ENCODE data around the gene CHST9. TPM values are rescaled to one million over a fixed set of nuclear protein-coding genes. Genes with fewer than 3 reads are reported as not detected.

The CHST9 gene
- total and polyA plus RNA-seq, 2 of the 13 experiments (the other 11 are each of a cell fraction or from before 2014, with no cell fraction given) = 3.2 to 9.6 TPM

DNA sequence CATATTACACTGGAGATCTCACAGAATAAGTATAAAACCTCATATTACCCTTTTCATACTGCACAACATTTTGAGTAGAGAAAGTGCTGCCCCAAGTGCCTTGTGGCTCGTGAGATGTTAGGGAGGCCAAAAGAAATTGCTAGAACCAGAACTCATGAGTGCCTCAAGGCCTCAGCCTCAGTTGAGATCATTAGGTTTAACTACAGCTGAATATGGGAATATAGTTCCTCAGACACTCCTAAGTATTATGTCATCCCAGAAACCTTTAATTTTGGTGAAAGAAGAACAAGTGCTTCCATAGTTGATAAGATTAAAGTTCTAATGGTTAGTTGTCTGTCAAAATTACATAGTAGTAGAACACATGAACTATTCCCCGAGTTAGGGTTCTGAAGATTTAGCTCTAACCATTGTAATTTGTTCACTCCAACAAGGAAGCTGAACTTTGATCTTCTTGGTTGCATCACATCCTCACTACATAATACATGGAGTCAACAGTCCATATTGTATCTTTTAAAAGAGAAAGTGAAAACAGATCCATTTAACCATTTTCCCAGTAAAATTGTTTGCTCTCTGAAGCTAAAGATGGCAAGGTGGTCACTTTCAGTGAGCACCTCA, 310.0 kb downstream of the CHST9 start (continued):
- TF ChIP-seq ZNF549 (CRISPR knock-in tag; IDR thresholded peaks at IDR 0.05) (no peak), NFATC3 (CRISPR knock-in tag; IDR thresholded peaks at IDR 0.05) (no peak), MAZ (IDR thresholded peaks at IDR 0.05; ENCODE audit: borderline replicate concordance, low read depth, low read length) (no peak), MAZ (CRISPR knock-in tag; IDR thresholded peaks at IDR 0.05; ENCODE audit: low read depth) (no peak), RXRB (CRISPR knock-in tag; IDR thresholded peaks at IDR 0.05; ENCODE audit: borderline replicate concordance) (0 out of 2 replicates have a peak, but pooled peaks have one; percentile 24), ZKSCAN8 (CRISPR knock-in tag; IDR thresholded peaks at IDR 0.05; ENCODE audit: borderline replicate concordance) (no peak), NR2F6 (IDR thresholded peaks at IDR 0.05) (no peak), NR2F6 (CRISPR knock-in tag; IDR thresholded peaks at IDR 0.05) (peak; percentile 20; the same call in 1 of the 2 replicates), TCF7 (IDR thresholded peaks at IDR 0.05; ENCODE audit: low read depth) (no peak), NFKB2 (CRISPR knock-in tag; IDR thresholded peaks at IDR 0.05; ENCODE audit: borderline replicate concordance) (no peak), ZNF75D (CRISPR knock-in tag; IDR thresholded peaks at IDR 0.05; ENCODE audit: borderline replicate concordance) (no peak), ZNF709 (CRISPR knock-in tag; IDR thresholded peaks at IDR 0.05) (no peak), NR2C2 (CRISPR knock-in tag; IDR thresholded peaks at IDR 0.05; ENCODE audit: borderline replicate concordance) (no peak), ISL2 (CRISPR knock-in tag; IDR thresholded peaks at IDR 0.05) (0 out of 2 replicates have a peak, but pooled peaks have one; percentile 18), RBM39 (IDR thresholded peaks at IDR 0.05; ENCODE audit: low read depth, low read length, poor library complexity, severe bottlenecking) (no peak), SIN3A (IDR thresholded peaks at IDR 0.05; ENCODE audit: borderline replicate concordance, low read depth, low read length) (no peak)
- TF ChIP-seq, protein P1, sequence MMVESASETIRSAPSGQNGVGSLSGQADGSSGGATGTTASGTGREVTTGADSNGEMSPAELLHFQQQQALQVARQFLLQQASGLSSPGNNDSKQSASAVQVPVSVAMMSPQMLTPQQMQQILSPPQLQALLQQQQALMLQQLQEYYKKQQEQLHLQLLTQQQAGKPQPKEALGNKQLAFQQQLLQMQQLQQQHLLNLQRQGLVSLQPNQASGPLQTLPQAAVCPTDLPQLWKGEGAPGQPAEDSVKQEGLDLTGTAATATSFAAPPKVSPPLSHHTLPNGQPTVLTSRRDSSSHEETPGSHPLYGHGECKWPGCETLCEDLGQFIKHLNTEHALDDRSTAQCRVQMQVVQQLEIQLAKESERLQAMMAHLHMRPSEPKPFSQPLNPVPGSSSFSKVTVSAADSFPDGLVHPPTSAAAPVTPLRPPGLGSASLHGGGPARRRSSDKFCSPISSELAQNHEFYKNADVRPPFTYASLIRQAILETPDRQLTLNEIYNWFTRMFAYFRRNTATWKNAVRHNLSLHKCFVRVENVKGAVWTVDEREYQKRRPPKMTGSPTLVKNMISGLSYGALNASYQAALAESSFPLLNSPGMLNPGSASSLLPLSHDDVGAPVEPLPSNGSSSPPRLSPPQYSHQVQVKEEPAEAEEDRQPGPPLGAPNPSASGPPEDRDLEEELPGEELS (CRISPR knock-in tag; IDR thresholded peaks at IDR 0.05) = no peak
- TF ChIP-seq, protein P2, sequence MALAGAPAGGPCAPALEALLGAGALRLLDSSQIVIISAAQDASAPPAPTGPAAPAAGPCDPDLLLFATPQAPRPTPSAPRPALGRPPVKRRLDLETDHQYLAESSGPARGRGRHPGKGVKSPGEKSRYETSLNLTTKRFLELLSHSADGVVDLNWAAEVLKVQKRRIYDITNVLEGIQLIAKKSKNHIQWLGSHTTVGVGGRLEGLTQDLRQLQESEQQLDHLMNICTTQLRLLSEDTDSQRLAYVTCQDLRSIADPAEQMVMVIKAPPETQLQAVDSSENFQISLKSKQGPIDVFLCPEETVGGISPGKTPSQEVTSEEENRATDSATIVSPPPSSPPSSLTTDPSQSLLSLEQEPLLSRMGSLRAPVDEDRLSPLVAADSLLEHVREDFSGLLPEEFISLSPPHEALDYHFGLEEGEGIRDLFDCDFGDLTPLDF (CRISPR knock-in tag; IDR thresholded peaks at IDR 0.05) = no peak
- TF ChIP-seq, protein P3, sequence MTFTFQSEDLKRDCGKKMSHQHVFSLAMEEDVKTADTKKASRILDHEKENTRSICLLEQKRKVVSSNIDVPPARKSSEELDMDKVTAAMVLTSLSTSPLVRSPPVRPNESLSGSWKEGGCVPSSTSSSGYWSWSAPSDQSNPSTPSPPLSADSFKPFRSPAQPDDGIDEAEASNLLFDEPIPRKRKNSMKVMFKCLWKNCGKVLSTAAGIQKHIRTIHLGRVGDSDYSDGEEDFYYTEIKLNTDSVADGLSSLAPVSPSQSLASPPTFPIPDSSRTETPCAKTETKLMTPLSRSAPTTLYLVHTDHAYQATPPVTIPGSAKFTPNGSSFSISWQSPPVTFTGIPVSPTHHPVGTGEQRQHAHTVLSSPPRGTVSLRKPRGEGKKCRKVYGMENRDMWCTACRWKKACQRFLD (CRISPR knock-in tag; IDR thresholded peaks at IDR 0.05; ENCODE audit: borderline replicate concordance) = no peak
- TF ChIP-seq, protein P4, sequence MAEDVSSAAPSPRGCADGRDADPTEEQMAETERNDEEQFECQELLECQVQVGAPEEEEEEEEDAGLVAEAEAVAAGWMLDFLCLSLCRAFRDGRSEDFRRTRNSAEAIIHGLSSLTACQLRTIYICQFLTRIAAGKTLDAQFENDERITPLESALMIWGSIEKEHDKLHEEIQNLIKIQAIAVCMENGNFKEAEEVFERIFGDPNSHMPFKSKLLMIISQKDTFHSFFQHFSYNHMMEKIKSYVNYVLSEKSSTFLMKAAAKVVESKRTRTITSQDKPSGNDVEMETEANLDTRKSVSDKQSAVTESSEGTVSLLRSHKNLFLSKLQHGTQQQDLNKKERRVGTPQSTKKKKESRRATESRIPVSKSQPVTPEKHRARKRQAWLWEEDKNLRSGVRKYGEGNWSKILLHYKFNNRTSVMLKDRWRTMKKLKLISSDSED (CRISPR knock-in tag; IDR thresholded peaks at IDR 0.05) = no peak
